Sigmoid colon (tissue), 4 donors: ENCODE measurements around the gene PLXND1.

ENCODE experiments used
- EP300 ChIP-seq, 4 donors: sonication (generic); formaldehyde crosslinking; IDR thresholded peaks; one replicate each; pipeline ENCODE4 v1.6.1; 2017; ENCODE audit warnings: antibody characterized with exemption in 4 of 4
- POLR2A ChIP-seq, 2 donors: fragments of 450-650 bp; IDR thresholded peaks; one replicate each; pipeline ENCODE4 v1.6.1; 2016; ENCODE audit warnings: antibody characterized with exemption in 2 of 2, mild to moderate bottlenecking in 2 of 2, moderate library complexity in 2 of 2
- TF ChIP-seq, protein P1 (sequence below), 4 experiments: fragments of 450-650 bp in 3 of 4; fragments of 200-600 bp in 1 of 4; IDR thresholded peaks; one replicate each; pipeline ENCODE4 v1.5.1; 2016 to 2019; ENCODE audit warnings: antibody characterized with exemption in 4 of 4, mild to moderate bottlenecking in 3 of 4, moderate library complexity in 2 of 4

DNA sequence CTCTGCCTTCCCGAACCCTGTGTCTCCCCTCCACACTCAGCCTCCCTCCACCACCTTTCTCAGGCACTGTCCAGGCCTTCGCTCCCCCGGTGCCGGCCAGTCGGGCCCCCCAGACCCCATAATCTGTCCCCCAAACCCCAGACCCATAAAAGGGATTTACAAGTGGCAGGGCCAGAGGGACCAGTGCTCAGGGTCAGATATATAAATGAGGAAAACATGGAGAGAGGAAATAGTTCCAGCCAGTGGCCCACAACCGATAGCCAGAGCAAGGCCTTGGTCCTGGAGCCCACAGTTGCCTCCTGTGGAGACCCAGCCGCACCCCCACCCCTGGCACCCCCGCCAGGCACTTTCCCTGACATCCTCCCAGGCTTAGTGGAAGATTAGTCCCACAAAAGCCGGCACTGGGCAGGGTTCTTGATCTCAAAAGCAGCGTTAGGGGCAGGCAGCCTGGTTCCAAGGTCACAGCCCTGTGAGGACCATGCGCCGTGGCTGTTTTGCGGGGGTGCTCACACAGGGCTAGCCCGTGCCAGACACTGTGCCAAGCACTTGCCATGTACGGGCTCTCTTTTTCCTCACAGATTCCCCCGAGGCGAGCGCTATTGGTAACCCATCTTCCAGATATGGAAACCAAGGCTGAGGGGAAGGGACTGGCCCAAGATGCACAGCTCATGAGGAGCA is 1.1 kb upstream of the PLXND1 start:
- TF ChIP-seq EP300 (IDR thresholded peaks at IDR 0.05), result no peak
- TF ChIP-seq, protein P1, sequence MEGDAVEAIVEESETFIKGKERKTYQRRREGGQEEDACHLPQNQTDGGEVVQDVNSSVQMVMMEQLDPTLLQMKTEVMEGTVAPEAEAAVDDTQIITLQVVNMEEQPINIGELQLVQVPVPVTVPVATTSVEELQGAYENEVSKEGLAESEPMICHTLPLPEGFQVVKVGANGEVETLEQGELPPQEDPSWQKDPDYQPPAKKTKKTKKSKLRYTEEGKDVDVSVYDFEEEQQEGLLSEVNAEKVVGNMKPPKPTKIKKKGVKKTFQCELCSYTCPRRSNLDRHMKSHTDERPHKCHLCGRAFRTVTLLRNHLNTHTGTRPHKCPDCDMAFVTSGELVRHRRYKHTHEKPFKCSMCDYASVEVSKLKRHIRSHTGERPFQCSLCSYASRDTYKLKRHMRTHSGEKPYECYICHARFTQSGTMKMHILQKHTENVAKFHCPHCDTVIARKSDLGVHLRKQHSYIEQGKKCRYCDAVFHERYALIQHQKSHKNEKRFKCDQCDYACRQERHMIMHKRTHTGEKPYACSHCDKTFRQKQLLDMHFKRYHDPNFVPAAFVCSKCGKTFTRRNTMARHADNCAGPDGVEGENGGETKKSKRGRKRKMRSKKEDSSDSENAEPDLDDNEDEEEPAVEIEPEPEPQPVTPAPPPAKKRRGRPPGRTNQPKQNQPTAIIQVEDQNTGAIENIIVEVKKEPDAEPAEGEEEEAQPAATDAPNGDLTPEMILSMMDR (IDR thresholded peaks at IDR 0.05), result no peak
- TF ChIP-seq POLR2A (IDR thresholded peaks at IDR 0.05), result no peak
